CD4-positive, alpha-beta T cell (primary cell): ENCODE results near the gene SPTLC2. TPM values are rescaled to one million over a fixed set of nuclear protein-coding genes. Genes with fewer than 3 reads are reported as not detected.

Experiments used
- ATAC-seq: fragments of 200-7000 bp; cut with Tn5 transposase; one replicate; pipeline ENCODE4 v1.10.0; 2022; ENCODE audit warnings: mild to moderate bottlenecking; ENCODE audit not compliant: poor library complexity
- CTCF ChIA-PET: fragments of 350-600 bp; sonication (Branson Sonifier 250); formaldehyde crosslinking; loops from one replicate; lab custom pipeline; 2021; ENCODE audit warnings: antibody characterized with exemption, inconsistent platforms; lab: Charles Lee
- POLR2A ChIA-PET: fragments of 350-600 bp; sonication (Branson Sonifier 250); formaldehyde crosslinking; loops from one replicate; lab custom pipeline; 2021; ENCODE audit warnings: antibody characterized with exemption, inconsistent platforms; lab: Charles Lee
- DNase-seq, 14 experiments: peaks; one replicate each; pipeline ENCODE4 v3.0.0-alpha.2; 2013 to 2020; ENCODE audit warnings: mixed read lengths in 2 of 14
- H3K27ac ChIP-seq, 2 donors: one replicate each; pipeline versions ENCODE4 v1.5.1 to v1.7.0; 2013; ENCODE audit warnings: low read length in 2 of 2, low read depth in 1 of 2, mild to moderate bottlenecking in 1 of 2
- H3K27me3 ChIP-seq, 2 experiments: 1 replicate in 1 of 2; 2 replicates in 1 of 2; pipeline versions ENCODE4 v1.6.1 to v1.7.0; 2013; ENCODE audit warnings: low read length in 2 of 2, control low read depth in 1 of 2, mild to moderate bottlenecking in 1 of 2, moderate library complexity in 1 of 2; ENCODE audit not compliant: insufficient read depth in 2 of 2, control insufficient read depth in 1 of 2
- H3K36me3 ChIP-seq: one replicate; pipeline ENCODE4 v1.6.1; 2013; ENCODE audit warnings: low read length, control low read depth; ENCODE audit not compliant: insufficient read depth
- H3K4me1 ChIP-seq: one replicate; pipeline ENCODE4 v1.6.1; 2013; ENCODE audit warnings: low read length, control low read depth; ENCODE audit not compliant: insufficient read depth
- H3K4me3 ChIP-seq: one replicate; pipeline ENCODE4 v1.5.1; 2013; ENCODE audit warnings: mild to moderate bottlenecking, low read length, moderate library complexity
- H3K9me3 ChIP-seq, 2 experiments: 1 replicate in 1 of 2; 2 replicates in 1 of 2; pipeline versions ENCODE4 v1.6.1 to v1.7.0; 2013; ENCODE audit warnings: low read length in 2 of 2, mild to moderate bottlenecking in 2 of 2, control low read depth in 1 of 2, moderate library complexity in 1 of 2; ENCODE audit not compliant: control insufficient read depth in 1 of 2, insufficient read depth in 1 of 2
- H3K27ac Mint-ChIP-seq: one replicate; pipeline ENCODE4 v1.8.0; 2020; ENCODE audit warnings: mixed read lengths
- H3K27me3 Mint-ChIP-seq: one replicate; pipeline ENCODE4 v1.8.0; 2021; ENCODE audit warnings: mixed read lengths
- H3K36me3 Mint-ChIP-seq: one replicate; pipeline ENCODE4 v1.8.0; 2021; ENCODE audit warnings: low read depth, mixed read lengths
- H3K4me1 Mint-ChIP-seq: one replicate; pipeline ENCODE4 v1.8.0; 2021; ENCODE audit warnings: low read depth, mixed read lengths
- H3K4me3 Mint-ChIP-seq: one replicate; pipeline ENCODE4 v1.8.0; 2020; ENCODE audit warnings: mild to moderate bottlenecking, mixed read lengths
- H3K9me3 Mint-ChIP-seq: one replicate; pipeline ENCODE4 v1.8.0; 2020; ENCODE audit warnings: mixed read lengths
- CTCF ChIP-seq: fragments of 200-600 bp; IDR thresholded peaks from one replicate; pipeline ENCODE4 v1.8.0; 2022; ENCODE audit warnings: antibody characterized with exemption, mild to moderate bottlenecking
- intact Hi-C, 2 experiments: fragments of 100-400 bp; cut with DNase I in 1 of 2; cut with micrococcal nuclease in 1 of 2; formaldehyde crosslinking; loops; one replicate each; pipeline versions ENCODE4 v1.15.1 to v1.9.0; 2023 to 2025; cut with DNase I, micrococcal nuclease
- total RNA-seq, 174 experiments: library from RNA in 2 of 174; stranded (reverse) in 2 of 174; gene quantifications; one replicate each; pipeline ENCODE4 v1.2.3 and lab custom pipeline; 2021 to 2026

Gene SPTLC2
- total RNA-seq, 2 experiments from 2014 or later = 13.0 to 14.5 TPM

DNA sequence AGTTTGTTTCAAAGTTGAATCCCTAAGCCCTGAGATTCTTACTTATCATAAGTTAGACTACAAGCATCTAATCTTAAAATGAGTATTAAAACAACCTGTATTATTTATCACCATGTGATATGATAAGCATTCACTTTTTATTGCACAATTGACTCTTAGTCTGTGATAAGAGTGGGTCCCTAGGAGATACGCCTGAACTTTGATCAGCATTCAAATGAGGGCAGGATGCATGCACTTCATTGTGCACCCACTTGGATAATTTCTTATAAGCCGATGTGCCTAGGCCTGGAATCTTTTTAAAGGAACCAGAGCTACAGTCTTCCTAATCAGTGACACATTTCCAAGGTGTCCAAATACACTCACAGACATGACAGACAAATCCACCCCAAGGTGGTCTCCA is 31.4 kb upstream of the SPTLC2 start:
- ATAC-seq (no peak), DNase-seq (no peak)
- ChIA-PET POLR2A (no interaction called here), CTCF (no interaction called here)
- H3K4me1 Mint-ChIP-seq = no peaks in the 10 kb centered on the region
- TF ChIP-seq CTCF = no peak
- intact Hi-C loops = no loop called here
- no peak overlapping the region for H3K4me3 ChIP-seq
- H3K4me1 ChIP-seq = no peaks in the 10 kb centered on the region
- no peaks in the 10 kb centered on the region for H3K9me3 ChIP-seq
- no peaks in the 10 kb centered on the region for H3K36me3 Mint-ChIP-seq
- no peaks in the 10 kb centered on the region for H3K36me3 ChIP-seq
- H3K27me3 ChIP-seq = no peaks in the 10 kb centered on the region
- no peak overlapping the region for H3K27ac ChIP-seq
- H3K27ac Mint-ChIP-seq = no peak overlapping the region
- H3K27me3 Mint-ChIP-seq = no peaks in the 10 kb centered on the region
- no peak overlapping the region for H3K4me3 Mint-ChIP-seq
- no peaks in the 10 kb centered on the region for H3K9me3 Mint-ChIP-seq

DNA sequence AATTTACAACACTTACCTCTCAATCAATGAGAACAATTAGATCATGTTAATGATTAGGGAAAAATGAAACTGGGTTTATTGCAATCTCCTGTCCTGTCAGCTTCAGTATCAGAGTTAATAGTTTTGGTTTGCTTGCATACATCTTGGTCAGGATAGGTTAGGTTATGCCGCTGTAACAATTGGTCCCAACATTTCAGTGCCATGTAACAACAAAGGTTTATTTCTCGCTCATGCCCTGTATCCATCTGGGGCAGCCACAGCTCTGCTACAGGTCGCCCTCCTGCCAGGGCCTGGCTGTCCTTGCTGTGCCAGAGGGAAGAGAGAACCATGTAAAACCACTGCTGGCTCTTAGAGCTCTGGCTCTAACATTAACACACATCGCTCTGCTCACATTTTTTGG is 30.5 kb upstream of the SPTLC2 start:
- no peak for ATAC-seq
- H3K27me3 Mint-ChIP-seq = no peaks in the 10 kb centered on the region
- no peak overlapping the region for H3K4me3 ChIP-seq
- no peak overlapping the region for H3K27ac Mint-ChIP-seq
- no peaks in the 10 kb centered on the region for H3K36me3 Mint-ChIP-seq
- H3K4me3 Mint-ChIP-seq = no peak overlapping the region
- H3K9me3 ChIP-seq = no peaks in the 10 kb centered on the region
- CTCF ChIA-PET = no interaction called here
- H3K4me1 Mint-ChIP-seq = peaks cover 5% of the 10 kb centered on the region
- no peak for DNase-seq
- intact Hi-C loops = no loop called here
- H3K36me3 ChIP-seq = no peaks in the 10 kb centered on the region
- POLR2A ChIA-PET = interaction anchor here (0.6 kb wide), 1 partner anchor 23 kb away, joined by 3 read pairs; no protein-coding TSS in a partner anchor
- H3K27me3 ChIP-seq = no peaks in the 10 kb centered on the region
- no peaks in the 10 kb centered on the region for H3K4me1 ChIP-seq
- H3K27ac ChIP-seq = no peak overlapping the region
- no peaks in the 10 kb centered on the region for H3K9me3 Mint-ChIP-seq
- TF ChIP-seq CTCF = no peak

GRCh38 chr14:77645520-77646230 is 29.2 kb upstream of the SPTLC2 start:
- Mint-ChIP-seq H3K36me3 (no peaks in the 10 kb centered on the region), H3K4me3 (no peak overlapping the region)

More at GRCh38 chr14:77645520-77646230, 29.2 kb upstream of the SPTLC2 start:
- TF ChIP-seq CTCF = no peak
- Mint-ChIP-seq H3K9me3 (no peaks in the 10 kb centered on the region), H3K4me1 (peaks cover 15% of the 10 kb centered on the region), H3K27me3 (no peaks in the 10 kb centered on the region), H3K27ac (no peak overlapping the region)
- no peak overlapping the region for H3K4me3 ChIP-seq
- ChIA-PET POLR2A (no interaction called here), CTCF (interaction anchor here (0.6 kb wide), 1 partner anchor 77 kb away, joined by 3 read pairs; no protein-coding TSS in a partner anchor)
- H3K27me3 ChIP-seq = no peaks in the 10 kb centered on the region
- ATAC-seq (no peak), DNase-seq (no peak)
- H3K36me3 ChIP-seq = no peaks in the 10 kb centered on the region
- H3K27ac ChIP-seq = no peak overlapping the region
- H3K4me1 ChIP-seq = peaks cover 9% of the 10 kb centered on the region
- no peaks in the 10 kb centered on the region for H3K9me3 ChIP-seq
- intact Hi-C loops = no loop called here
